Measurements from ENCODE around the gene RNF150. TPM values are rescaled to one million over a fixed set of nuclear protein-coding genes. Genes with fewer than 3 reads are reported as not detected.

Gene RNF150
- polyA plus RNA-seq, 1 donor from 2014 or later, result 15.3 TPM

GRCh38 chr4:141020801-141021261 is 112.4 kb downstream of the RNF150 start:
- Histone ChIP-seq H3K79me2 (replicated peaks; ENCODE audit: insufficient read depth, low read length) (no peaks in the 10 kb centered on the region), H3K36me3 (ENCODE audit: insufficient read depth, low read length) (no peaks in the 10 kb centered on the region), H3K9ac (ENCODE audit: low read length) (no peak overlapping the region), H3F3A (ENCODE audit: insufficient read depth, low read length, poor library complexity, severe bottlenecking) (no peaks in the 10 kb centered on the region), H2AFZ (ENCODE audit: low read depth, low read length) (no peak overlapping the region), H3K27ac (ENCODE audit: low read length) (no peak overlapping the region), H3K4me2 (ENCODE audit: low read length) (no peak overlapping the region), H3K4me3 (ENCODE audit: low read length) (no peak overlapping the region), H3K9me2 (ENCODE audit: insufficient read depth, low read length) (no peaks in the 10 kb centered on the region), H3K27me3 (ENCODE audit: insufficient read depth, low read depth, low read length) (no peaks in the 10 kb centered on the region), H3K9me3 (ENCODE audit: low read length) (no peaks in the 10 kb centered on the region), H4K20me1 (ENCODE audit: insufficient read depth) (no peaks in the 10 kb centered on the region)
- TF ChIP-seq EZH2 (IDR thresholded peaks at IDR 0.05; ENCODE audit: borderline replicate concordance, insufficient read depth, low read length, poor library complexity, severe bottlenecking) (no peak), TAF1 (IDR thresholded peaks at IDR 0.05; ENCODE audit: low read depth) (no peak), RAD21 (conservative IDR thresholded peaks at IDR 0.05) (no peak), SMC3 (conservative IDR thresholded peaks at IDR 0.05; ENCODE audit: poor library complexity) (no peak)

DNA sequence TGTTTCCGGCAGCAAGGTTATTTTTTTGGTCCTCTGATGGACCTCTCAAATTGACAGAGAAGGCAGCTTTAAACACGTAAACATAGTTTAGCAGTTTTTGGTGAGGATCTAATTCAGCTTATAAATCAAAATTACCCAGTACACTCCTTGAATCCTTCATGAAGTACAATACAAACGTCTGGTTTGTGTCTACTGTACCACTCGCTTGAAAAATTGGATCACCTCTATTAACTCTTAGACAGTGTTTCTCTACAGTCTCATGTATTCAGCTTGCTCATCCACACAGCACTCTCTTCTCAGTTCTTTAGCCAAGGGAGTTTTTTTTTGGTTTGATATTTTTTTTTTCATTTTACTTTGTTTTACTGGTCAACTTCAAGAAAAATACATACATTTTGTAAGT is 113.5 kb downstream of the RNF150 start:
- Histone ChIP-seq H3K9ac (ENCODE audit: low read length) (no peak overlapping the region), H3K27ac (ENCODE audit: low read length) (no peak overlapping the region), H3K9me3 (ENCODE audit: low read length) (no peaks in the 10 kb centered on the region), H3K9me2 (ENCODE audit: insufficient read depth, low read length) (no peaks in the 10 kb centered on the region), H3K4me2 (ENCODE audit: low read length) (no peak overlapping the region), H3K36me3 (ENCODE audit: insufficient read depth, low read length) (no peaks in the 10 kb centered on the region), H4K20me1 (ENCODE audit: insufficient read depth) (no peaks in the 10 kb centered on the region), H3K27me3 (ENCODE audit: insufficient read depth, low read depth, low read length) (no peaks in the 10 kb centered on the region), H3F3A (ENCODE audit: insufficient read depth, low read length, poor library complexity, severe bottlenecking) (no peaks in the 10 kb centered on the region), H2AFZ (ENCODE audit: low read depth, low read length) (no peak overlapping the region), H3K79me2 (replicated peaks; ENCODE audit: insufficient read depth, low read length) (no peaks in the 10 kb centered on the region), H3K4me3 (ENCODE audit: low read length) (no peak overlapping the region)
- no peak for TF ChIP-seq POLR2AphosphoS5 (IDR thresholded peaks at IDR 0.05)
- TF ChIP-seq, protein P1, sequence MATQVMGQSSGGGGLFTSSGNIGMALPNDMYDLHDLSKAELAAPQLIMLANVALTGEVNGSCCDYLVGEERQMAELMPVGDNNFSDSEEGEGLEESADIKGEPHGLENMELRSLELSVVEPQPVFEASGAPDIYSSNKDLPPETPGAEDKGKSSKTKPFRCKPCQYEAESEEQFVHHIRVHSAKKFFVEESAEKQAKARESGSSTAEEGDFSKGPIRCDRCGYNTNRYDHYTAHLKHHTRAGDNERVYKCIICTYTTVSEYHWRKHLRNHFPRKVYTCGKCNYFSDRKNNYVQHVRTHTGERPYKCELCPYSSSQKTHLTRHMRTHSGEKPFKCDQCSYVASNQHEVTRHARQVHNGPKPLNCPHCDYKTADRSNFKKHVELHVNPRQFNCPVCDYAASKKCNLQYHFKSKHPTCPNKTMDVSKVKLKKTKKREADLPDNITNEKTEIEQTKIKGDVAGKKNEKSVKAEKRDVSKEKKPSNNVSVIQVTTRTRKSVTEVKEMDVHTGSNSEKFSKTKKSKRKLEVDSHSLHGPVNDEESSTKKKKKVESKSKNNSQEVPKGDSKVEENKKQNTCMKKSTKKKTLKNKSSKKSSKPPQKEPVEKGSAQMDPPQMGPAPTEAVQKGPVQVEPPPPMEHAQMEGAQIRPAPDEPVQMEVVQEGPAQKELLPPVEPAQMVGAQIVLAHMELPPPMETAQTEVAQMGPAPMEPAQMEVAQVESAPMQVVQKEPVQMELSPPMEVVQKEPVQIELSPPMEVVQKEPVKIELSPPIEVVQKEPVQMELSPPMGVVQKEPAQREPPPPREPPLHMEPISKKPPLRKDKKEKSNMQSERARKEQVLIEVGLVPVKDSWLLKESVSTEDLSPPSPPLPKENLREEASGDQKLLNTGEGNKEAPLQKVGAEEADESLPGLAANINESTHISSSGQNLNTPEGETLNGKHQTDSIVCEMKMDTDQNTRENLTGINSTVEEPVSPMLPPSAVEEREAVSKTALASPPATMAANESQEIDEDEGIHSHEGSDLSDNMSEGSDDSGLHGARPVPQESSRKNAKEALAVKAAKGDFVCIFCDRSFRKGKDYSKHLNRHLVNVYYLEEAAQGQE (IDR thresholded peaks at IDR 0.05; ENCODE audit: borderline replicate concordance), result no peak
- TF ChIP-seq, protein P2, sequence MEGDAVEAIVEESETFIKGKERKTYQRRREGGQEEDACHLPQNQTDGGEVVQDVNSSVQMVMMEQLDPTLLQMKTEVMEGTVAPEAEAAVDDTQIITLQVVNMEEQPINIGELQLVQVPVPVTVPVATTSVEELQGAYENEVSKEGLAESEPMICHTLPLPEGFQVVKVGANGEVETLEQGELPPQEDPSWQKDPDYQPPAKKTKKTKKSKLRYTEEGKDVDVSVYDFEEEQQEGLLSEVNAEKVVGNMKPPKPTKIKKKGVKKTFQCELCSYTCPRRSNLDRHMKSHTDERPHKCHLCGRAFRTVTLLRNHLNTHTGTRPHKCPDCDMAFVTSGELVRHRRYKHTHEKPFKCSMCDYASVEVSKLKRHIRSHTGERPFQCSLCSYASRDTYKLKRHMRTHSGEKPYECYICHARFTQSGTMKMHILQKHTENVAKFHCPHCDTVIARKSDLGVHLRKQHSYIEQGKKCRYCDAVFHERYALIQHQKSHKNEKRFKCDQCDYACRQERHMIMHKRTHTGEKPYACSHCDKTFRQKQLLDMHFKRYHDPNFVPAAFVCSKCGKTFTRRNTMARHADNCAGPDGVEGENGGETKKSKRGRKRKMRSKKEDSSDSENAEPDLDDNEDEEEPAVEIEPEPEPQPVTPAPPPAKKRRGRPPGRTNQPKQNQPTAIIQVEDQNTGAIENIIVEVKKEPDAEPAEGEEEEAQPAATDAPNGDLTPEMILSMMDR (IDR thresholded peaks at IDR 0.05; ENCODE audit: poor library complexity, severe bottlenecking), result no peak
- no peak for TF ChIP-seq RAD21 (conservative IDR thresholded peaks at IDR 0.05)
- no peak for TF ChIP-seq MXI1 (conservative IDR thresholded peaks at IDR 0.05; ENCODE audit: poor library complexity, severe bottlenecking)
- no peak for TF ChIP-seq TAF1 (IDR thresholded peaks at IDR 0.05; ENCODE audit: low read depth)
- no peak for TF ChIP-seq SMC3 (conservative IDR thresholded peaks at IDR 0.05; ENCODE audit: poor library complexity)
- no peak for TF ChIP-seq EP300 (conservative IDR thresholded peaks at IDR 0.05; ENCODE audit: poor library complexity, severe bottlenecking)
- no peak for TF ChIP-seq EZH2 (IDR thresholded peaks at IDR 0.05; ENCODE audit: borderline replicate concordance, insufficient read depth, low read length, poor library complexity, severe bottlenecking)

All from neural cell (in vitro differentiated cells).